Measurements from ENCODE around the gene SPATC1L.
"Not testable (repeated sequence)": the region's sequence is repeated elsewhere in the genome, so short reads cannot be mapped to it uniquely, and the experiment has no call there.

SPATC1L gene

GRCh38 chr21:46149205-46149901 is 34.9 kb downstream of the SPATC1L start:
- no peak for DNase-seq

GRCh38 chr21:46148106-46148505 is 36.2 kb downstream of the SPATC1L start:
- no peak for DNase-seq

GRCh38 chr21:46147429-46147828 is 36.8 kb downstream of the SPATC1L start:
- not testable (repeated sequence) for DNase-seq

GRCh38 chr21:46146856-46147255 is 37.4 kb downstream of the SPATC1L start:
- DNase-seq: no peak

GRCh38 chr21:46145840-46146691 is 38.2 kb downstream of the SPATC1L start:
- DNase-seq: no peak

GRCh38 chr21:46145159-46145839 is 39.0 kb downstream of the SPATC1L start:
- no peak for DNase-seq

- DNase-seq: no peak
Measured at GRCh38 chr21:46144464-46145070, 39.7 kb downstream of the SPATC1L start.

GRCh38 chr21:46142582-46143473 is 41.4 kb downstream of the SPATC1L start:
- DNase-seq: no peak

GRCh38 chr21:46141767-46142581 is 42.3 kb downstream of the SPATC1L start:
- DNase-seq: no peak

GRCh38 chr21:46140352-46141003 is 43.8 kb downstream of the SPATC1L start:
- DNase-seq: not testable (repeated sequence)

GRCh38 chr21:46139686-46140085 is 44.6 kb downstream of the SPATC1L start:
- no peak for DNase-seq

GRCh38 chr21:46138383-46138970 is 45.8 kb downstream of the SPATC1L start:
- DNase-seq: no peak

GRCh38 chr21:46137908-46138307 is 46.4 kb downstream of the SPATC1L start:
- no peak for DNase-seq

GRCh38 chr21:46136739-46137349 is 47.4 kb downstream of the SPATC1L start:
- DNase-seq: no peak

GRCh38 chr21:46135782-46136395 is 48.4 kb downstream of the SPATC1L start:
- DNase-seq: no peak

- DNase-seq: no peak
Measured at GRCh38 chr21:46131838-46132651, 52.2 kb downstream of the SPATC1L start.

- DNase-seq: no peak
Measured at GRCh38 chr21:46131588-46131837, 52.7 kb downstream of the SPATC1L start.

GRCh38 chr21:46130831-46131587 is 53.2 kb downstream of the SPATC1L start:
- no peak for DNase-seq
